GM18951 (cell line): ENCODE measurements around the gene KCNJ5.

Source experiments
- POLR2A ChIP-seq: IDR thresholded peaks from 4 replicates; pipeline ENCODE4 v1.6.1; 2011; ENCODE audit warnings: mild to moderate bottlenecking; ENCODE audit not compliant: insufficient read length, insufficient read depth; ENCODE audit errors: extremely low read depth
- in situ Hi-C: fragments of 300-500 bp; cut with MboI; formaldehyde crosslinking; loops from one replicate; pipeline ENCODE4 v1.12.0; 2022; ENCODE audit warnings: low sequenced_read_pairs, mixed read lengths, inconsistent platforms; ENCODE audit not compliant: unreplicated experiment

Gene KCNJ5

DNA sequence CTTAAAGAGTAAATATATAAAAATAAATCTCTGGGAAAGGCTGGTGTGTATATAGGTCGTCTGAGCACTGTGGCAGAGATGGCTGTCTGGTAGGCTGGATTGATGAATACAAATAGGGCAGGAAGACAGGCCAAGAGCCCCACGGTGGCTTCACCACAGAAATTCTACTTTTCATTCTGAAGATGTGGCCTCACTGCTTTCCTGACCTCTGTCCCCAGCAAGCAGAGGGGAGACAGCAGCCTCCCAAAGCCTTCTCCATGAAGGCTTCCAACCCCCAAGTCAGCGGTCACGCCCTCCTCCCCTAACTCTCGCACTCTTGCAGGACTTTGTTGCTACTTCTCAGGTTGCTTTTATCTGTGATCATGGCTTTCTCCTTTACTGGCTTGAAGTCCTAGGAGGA lies 13.4 kb upstream of the KCNJ5 start:
- in situ Hi-C loops = no loop called here
- TF ChIP-seq POLR2A = no peak

DNA sequence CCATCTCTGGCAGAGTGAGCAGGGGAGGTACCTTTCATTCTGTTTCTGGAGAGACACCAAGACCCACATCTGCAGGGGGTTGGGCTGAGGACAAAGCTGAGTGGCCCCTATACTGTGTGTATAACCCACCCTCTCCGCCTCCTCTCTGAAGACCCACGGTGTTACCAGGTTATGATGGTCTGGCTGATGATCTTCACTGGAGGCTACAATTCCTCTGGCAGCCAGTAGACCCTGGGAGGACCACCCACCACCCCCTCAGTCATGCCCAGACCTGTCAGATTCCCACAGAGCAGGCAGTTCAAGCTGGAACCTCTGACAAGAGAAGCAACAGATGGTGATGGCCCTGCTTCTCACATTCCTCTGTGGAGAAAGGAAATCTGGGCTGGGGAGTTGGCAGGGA lies 12.7 kb upstream of the KCNJ5 start:
- in situ Hi-C loops = no loop called here

DNA sequence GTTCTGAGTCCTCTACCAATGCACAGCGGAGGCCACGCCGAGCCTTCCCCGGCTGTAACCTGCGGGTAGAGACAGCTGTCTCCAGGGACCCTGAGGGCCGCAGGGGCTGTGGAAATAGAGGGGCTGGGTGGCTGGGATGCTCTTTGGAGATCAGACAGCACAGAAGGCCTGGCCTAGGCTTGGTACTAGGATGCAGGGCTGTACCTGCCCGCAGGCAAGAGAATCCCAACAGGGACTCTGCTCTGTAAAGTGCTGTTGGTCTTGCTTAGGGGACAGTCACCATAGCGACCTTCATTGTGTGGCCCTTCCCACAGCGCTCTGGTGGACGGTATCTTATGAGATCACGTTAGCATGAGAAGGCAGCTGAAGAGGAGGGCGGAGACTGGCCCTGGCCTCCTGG lies 11.3 kb upstream of the KCNJ5 start:
- TF ChIP-seq POLR2A = no peak
- in situ Hi-C loops = no loop called here

More for the DNA sequence above, 12.7 kb upstream of the KCNJ5 start:
- TF ChIP-seq POLR2A = no peak

DNA sequence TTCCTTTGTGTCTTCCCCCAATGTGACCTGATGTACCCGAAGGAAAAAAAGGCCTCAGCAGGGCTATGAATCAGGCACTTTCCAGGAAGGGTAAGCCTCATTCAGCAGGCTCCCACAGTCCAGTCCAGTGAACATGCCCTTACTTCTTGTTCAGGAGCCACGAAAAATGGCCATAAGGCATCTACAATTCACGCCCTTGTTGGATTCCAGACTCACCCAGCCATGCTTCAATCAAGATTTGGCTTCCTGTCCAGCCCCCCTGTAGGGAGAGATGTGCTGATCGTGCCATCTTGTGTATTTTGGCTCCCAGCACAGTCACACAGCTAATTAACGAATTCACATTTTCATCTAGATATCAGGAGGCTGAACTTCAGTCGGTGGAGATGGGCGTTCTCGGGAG lies 9.9 kb upstream of the KCNJ5 start:
- in situ Hi-C loops = no loop called here
- TF ChIP-seq POLR2A = no peak

DNA sequence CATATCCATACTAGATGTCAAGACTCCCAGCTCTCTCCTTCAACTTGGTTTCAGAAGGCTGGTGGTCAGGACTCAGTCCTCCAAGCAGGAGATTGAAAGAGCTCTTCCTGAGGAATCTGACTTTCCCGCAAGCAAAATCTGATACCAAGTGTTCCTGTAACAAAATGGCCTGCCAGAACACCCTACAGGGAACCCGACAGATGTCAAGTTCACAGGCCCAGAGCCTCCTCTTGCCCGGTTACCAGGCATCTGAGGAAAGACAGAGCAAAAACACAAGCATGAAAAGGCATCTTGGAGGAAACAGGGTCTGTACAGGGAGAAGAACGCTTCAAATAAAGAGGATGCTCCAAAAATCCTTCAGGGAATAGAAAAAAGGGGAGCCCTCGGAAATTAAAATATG lies 8.7 kb upstream of the KCNJ5 start:
- in situ Hi-C loops = no loop called here

DNA sequence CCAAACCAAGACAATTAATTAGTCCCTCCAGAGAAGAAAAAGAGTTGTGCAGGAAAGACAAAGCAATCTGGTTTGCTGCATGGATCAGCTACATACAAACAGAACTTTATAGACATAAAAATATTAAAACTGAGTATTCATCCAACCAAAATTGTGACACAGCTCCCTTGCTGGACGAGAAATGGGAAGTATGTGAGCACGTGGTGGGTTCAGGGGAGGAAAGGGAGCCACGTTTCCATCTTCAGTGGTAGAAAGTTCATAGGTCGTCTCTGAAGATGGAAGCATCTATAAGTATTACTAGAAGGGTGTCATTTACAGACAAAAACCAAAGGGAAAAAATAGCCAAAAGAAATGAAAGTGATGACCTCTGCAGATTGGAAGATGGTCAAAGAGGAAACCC lies 7.1 kb upstream of the KCNJ5 start:
- no peak for TF ChIP-seq POLR2A

More for the DNA sequence above, 8.7 kb upstream of the KCNJ5 start:
- TF ChIP-seq POLR2A = no peak

DNA sequence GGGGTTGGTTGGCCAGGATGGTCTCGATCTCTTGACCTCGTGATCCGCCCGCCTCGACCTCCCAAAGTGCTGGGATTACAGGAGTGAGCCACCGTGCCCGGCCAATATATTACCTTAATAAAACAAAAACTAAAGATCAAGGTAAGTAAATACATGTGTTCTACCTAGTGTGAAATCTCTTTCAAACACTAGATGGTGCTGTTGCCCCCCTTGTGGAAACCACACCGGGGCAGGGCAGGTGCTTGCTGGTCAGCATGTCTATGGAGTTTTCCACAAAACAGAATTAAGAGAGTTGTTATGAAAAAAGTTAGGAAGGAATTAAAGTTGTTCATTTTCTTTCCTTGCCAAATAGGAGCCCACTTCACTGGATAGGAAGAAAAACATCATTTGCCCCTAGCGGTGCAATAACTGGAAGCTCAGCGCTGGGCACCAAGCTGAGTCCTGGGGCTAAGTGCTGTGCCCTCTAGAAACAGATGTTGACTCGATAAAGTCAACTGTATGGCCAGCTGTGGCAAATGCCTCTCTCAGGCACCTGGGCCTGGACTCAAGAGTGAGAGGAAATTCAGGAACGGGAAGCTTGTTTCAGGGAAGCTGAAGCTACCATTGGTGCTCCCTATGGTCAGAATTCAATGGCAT lies 6.3 kb upstream of the KCNJ5 start:
- in situ Hi-C loops = loop anchor here (5.0 kb wide), 1 partner anchor 67 kb away; no protein-coding TSS in a partner anchor
- TF ChIP-seq POLR2A = no peak

More for the DNA sequence above, 7.1 kb upstream of the KCNJ5 start:
- in situ Hi-C loops = no loop called here

DNA sequence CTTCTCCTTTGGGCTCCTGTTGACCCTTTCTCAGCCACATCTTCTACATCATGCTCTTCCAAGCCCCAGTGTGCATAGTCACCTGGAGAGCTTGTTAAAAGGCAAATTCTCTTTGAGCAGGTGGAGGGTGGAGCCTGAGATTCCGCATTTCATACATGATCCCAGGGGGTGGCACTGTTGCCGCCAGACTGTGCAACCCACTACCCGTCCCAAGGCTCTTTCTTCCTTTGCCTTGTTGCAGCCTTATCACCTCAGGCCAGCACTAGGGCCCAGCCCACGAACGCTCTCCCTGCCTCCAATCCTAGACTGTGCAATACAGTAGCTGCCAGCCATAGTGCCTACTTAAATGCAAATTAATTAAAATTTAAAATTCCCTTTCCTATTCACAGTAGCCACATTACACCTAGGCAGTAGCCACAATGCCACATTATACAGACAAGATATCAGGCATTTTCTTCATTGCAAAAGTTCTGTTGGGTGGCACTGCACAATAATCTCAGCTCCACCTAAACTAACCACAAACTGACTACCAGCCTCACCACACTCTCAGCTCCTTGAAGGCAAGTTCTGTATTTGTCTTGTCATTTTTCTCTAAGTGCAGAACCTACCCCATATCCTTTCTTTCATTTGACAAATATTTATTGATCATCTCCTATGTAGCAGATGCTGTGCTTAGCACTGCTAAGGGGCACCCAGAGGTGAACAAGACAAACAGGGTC lies 4.6 kb upstream of the KCNJ5 start:
- in situ Hi-C loops = loop anchor here (5.0 kb wide), 1 partner anchor 66 kb away; no protein-coding TSS in a partner anchor
- TF ChIP-seq POLR2A = no peak

DNA sequence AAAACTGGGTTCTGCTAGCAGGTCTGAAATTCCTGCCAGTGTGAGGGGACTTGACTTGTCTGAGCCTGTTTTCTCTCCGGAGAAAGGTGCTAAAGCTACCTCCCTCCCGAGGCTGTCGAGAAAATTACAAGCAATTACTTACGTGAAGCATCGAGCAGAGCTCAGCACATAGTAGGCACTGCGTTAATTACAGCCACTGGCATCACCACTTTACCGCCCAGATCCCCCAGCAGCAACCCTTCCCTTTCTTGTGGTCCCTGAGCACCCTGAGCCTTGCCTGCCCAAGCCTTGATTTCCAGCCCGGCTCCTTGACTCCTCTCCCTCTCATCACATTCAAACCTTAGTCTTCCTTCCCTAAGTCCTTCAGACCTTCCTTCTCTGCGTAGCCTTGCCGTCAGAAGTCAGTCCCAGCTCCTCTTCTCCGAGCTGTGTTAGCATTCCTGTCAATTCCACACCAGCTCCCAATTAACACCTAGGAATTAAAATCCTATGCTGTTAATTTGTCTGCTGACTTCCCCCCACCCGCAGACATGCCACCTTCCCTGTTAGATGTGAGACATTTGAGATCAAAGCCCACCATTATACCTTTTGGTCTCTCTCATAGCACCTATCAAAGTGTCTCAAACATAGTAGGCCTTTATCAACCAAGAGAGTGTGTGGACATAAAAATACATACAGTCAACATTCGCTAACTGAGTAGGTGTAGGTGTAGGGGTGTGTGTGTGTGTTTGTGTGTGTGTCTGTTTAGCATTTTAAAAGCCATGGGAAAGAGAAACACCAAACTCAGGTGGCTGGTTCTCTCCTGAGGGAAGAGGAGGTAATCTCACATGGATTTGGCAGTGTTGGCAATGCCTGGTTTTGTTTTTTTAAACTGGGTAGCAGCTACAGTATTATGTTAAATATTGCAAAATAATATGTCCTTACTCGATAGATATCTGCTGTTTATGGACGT lies 2.8 kb upstream of the KCNJ5 start:
- TF ChIP-seq POLR2A = no peak
- in situ Hi-C loops = loop anchor here (5.0 kb wide), 1 partner anchor 64 kb away; no protein-coding TSS in a partner anchor

DNA sequence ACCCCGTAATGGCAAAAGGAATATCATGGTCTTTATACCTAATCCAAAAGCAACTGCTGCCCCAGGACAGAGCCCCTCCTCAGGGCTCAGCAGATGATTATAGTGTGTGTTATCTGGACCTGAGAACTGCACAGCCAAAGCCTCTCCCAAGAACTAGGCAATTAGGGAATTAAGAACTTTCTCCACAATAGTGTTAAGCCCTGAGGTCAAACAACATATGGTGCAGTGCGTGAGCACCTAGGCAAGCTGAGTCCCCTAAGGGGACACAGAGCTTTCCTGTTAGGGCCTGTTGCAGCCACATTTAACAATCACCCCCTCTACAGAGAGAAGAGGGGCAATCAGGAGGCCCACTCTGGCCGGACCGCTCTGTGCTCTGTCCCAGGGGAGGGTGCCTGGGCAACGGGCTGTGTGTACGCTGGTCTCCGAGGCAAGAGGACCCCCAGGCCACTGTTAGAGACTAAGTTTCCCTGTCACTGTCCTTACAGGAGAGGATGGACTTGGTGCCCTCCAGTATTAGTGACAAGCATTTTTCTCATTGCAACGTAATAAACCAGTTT lies 1.4 kb upstream of the KCNJ5 start:
- no peak for TF ChIP-seq POLR2A
- in situ Hi-C loops = loop anchor here (5.0 kb wide), 1 partner anchor 63 kb away; no protein-coding TSS in a partner anchor

DNA sequence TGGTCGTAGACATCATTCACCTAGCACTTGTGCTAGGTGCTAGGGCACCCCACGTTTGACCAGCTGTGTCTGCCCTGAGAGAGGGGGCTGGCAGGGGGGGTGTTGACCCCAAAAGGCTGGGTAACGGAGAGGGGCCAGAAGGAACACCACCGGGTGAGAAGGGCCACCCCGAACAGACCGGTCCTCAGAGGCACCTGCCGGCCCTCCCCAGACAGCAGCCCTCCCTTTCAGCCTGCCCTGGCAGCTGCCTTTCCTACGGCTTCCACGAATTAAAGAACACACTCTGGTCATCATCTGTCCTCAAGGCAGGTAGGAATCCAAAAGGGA lies 977 bp upstream of the KCNJ5 start:
- in situ Hi-C loops = no loop called here
- TF ChIP-seq POLR2A = no peak

DNA sequence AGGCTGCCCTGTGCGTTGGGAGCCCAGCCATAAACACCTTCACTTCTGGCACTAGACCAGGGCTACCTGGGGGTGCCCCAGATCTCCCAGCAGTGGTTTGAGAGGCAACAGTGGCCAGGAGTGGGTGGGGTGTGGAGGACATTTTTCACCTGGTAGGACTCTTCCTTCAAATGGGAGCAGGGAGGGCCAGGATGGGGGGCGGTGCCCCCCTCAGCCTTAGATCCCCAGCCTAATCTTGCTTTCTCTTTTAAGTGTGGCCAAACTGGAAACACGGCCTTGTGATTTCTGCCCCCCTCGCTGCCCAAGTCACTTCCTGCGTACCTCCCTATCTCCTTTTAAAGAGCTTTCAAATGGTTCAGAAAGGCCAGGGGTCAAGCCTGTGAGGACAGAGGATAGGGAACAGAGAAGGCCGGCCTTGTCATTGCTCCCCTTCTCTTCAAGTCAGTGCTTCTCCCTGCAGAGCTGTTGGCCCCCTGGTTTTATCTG lies 800 bp downstream of the KCNJ5 start:
- in situ Hi-C loops = no loop called here
- no peak for TF ChIP-seq POLR2A

DNA sequence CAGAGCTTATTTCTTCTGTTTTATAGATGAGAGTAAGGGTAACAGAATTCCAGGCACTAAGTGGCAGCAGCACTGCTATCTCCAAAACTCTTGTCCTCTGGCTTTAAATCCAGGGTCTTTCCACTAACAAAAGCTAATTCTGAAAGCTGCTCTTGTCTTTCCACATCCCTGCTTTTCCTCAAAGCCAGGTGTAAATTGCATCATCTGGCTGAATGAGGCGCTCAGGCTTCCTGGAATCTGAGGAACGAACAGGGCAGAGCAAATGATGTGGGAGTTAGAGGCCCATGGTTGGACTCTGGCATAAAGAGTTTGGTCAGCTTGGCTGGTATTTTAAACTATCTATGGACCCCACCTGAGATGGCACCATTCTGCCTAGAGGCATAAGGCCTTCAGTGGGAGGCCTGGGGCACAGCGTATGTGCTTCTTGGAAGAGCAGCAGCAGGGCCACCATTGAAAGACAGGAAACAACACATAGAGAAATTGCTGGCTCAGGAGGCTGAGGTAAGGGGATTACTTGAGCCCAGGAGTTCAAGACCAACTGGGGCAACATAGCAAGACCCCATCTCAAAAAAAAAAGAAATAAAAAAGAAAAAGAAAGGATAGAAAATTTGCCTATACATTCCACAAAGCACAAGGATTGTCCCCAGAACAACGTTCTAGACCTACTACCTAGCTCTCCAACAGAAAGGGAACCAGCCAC lies 1.9 kb downstream of the KCNJ5 start:
- no peak for TF ChIP-seq POLR2A
- in situ Hi-C loops = no loop called here
